Common myeloid progenitor, CD34-positive (primary cell): ENCODE results near the gene PSMB9.

Source experiments
- CTCF ChIA-PET: fragments of 350-600 bp; sonication (Branson Sonifier 250); formaldehyde crosslinking; loops from one replicate; lab custom pipeline; 2021; ENCODE audit warnings: antibody characterized with exemption; lab: Charles Lee
- POLR2A ChIA-PET: fragments of 350-600 bp; sonication (Branson Sonifier 250); formaldehyde crosslinking; loops from one replicate; lab custom pipeline; 2021; ENCODE audit warnings: antibody characterized with exemption; lab: Charles Lee
- DNase-seq, 3 donors: peaks; one replicate each; pipeline versions ENCODE4 v3.0.0 to v3.0.0-alpha.2; 2013
- H3K27ac ChIP-seq, 2 experiments: 1 replicate in 1 of 2; 2 replicates in 1 of 2; pipeline ENCODE4 v1.7.0; 2013; ENCODE audit warnings: inconsistent platforms in 2 of 2, low read length in 2 of 2, mild to moderate bottlenecking in 2 of 2, low read depth in 1 of 2, moderate library complexity in 1 of 2; ENCODE audit not compliant: severe bottlenecking in 2 of 2, insufficient read depth in 1 of 2, poor library complexity in 1 of 2
- H3K27me3 ChIP-seq, 5 experiments: replicated peaks in 2 of 5; 1 replicate in 3 of 5; 2 replicates in 2 of 5; pipeline versions ENCODE4 v1.6.1 to v1.7.0; 2013; ENCODE audit warnings: low read length in 4 of 5, mild to moderate bottlenecking in 2 of 5, moderate library complexity in 2 of 5, inconsistent platforms in 1 of 5; ENCODE audit not compliant: insufficient read depth in 5 of 5, control insufficient read depth in 4 of 5
- H3K36me3 ChIP-seq, 4 experiments: 1 replicate in 2 of 4; 2 replicates in 2 of 4; pipeline versions ENCODE4 v1.6.1 to v1.7.0; 2013; ENCODE audit warnings: low read length in 3 of 4, control low read depth in 1 of 4, mild to moderate bottlenecking in 1 of 4; ENCODE audit not compliant: control insufficient read depth in 4 of 4, insufficient read depth in 4 of 4
- H3K4me1 ChIP-seq, 4 experiments: 1 replicate in 3 of 4; 2 replicates in 1 of 4; pipeline versions ENCODE4 v1.6.1 to v1.7.1; 2013; ENCODE audit warnings: low read length in 3 of 4, mild to moderate bottlenecking in 3 of 4, control low read depth in 1 of 4, inconsistent platforms in 1 of 4, moderate library complexity in 1 of 4; ENCODE audit not compliant: control insufficient read depth in 4 of 4, insufficient read depth in 4 of 4; ENCODE audit errors: control extremely low read depth in 1 of 4
- H3K4me3 ChIP-seq, 7 experiments: 1 replicate in 4 of 7; 2 replicates in 3 of 7; pipeline versions ENCODE4 v1.5.1 to v1.7.0; 2013; ENCODE audit warnings: mild to moderate bottlenecking in 7 of 7, low read length in 6 of 7, moderate library complexity in 6 of 7, inconsistent platforms in 2 of 7, low read depth in 2 of 7, control low read depth in 1 of 7; ENCODE audit not compliant: insufficient read depth in 4 of 7, control insufficient read depth in 1 of 7; ENCODE audit errors: extremely low read depth in 1 of 7
- H3K9me3 ChIP-seq, 5 experiments: 1 replicate in 4 of 5; 2 replicates in 1 of 5; pipeline versions ENCODE4 v1.6.1 to v1.7.1; 2013; ENCODE audit warnings: low read length in 4 of 5, mild to moderate bottlenecking in 2 of 5, inconsistent platforms in 1 of 5, low read depth in 1 of 5, moderate library complexity in 1 of 5; ENCODE audit not compliant: control insufficient read depth in 4 of 5, insufficient read depth in 2 of 5; ENCODE audit errors: control extremely low read depth in 1 of 5
- WGBS: methylation state at CpG from one replicate; pipeline ENCODE4 v1.1.5; 2013; ENCODE audit not compliant: insufficient coverage; 5-methylcytosine and 5-hydroxymethylcytosine counted together

The PSMB9 gene

DNA sequence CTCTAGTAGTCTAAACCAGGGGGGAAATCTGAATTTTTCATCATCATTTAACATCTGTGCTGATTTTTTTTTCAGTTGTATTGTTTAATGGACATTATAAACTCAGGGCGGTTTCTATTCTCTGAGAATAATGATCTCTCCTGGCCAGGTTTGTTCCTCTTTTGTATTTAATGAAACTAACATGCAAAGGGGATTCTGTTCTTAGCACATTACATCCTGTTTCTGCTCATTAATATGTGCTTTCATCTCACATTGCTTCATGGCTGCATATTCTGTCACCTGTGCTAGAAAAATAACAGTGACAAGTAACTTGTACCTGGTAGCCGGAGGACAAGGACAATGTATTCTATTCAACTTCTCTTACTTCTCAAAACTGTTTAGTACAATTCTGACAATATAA is 38.0 kb upstream of the PSMB9 start:
- Histone ChIP-seq H3K27me3 (no peaks in the 10 kb centered on the region), H3K36me3 (no peaks in the 10 kb centered on the region), H3K27ac (no peak overlapping the region), H3K4me3 (no peak overlapping the region), H3K4me1 (peaks cover 2 to 40% (median 8%) of the 10 kb centered on the region in 4 experiments), H3K9me3 (no peaks in the 10 kb centered on the region)
- POLR2A ChIA-PET = no interaction called here
- WGBS = no CpG with 5 or more reads among the region's 2 CpGs
- CTCF ChIA-PET = no interaction called here
- DNase-seq = peak in 2 of 3 donors; percentile 66

DNA sequence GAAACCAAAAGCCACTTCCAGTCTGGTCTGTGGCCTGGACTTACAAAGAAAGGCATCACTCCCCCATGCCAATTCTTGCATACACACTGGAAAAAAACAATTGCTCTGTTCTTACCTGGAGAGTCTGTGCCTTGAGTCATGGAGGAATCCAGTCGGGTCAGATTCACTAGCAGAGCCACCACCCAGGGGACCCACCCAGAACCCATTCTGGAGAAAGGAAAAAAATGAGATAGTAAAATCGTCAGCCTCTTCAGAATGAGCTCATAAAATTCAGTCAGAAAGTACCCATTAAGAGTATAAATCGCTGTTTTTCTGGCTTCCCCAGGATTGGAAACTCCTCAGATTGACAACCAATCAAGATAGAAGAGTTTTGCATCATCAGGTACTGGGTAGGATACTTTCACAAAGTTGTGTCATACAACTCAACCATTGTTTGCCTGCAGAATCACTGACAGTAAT is 37.2 kb upstream of the PSMB9 start, which contains the start of gene HLA-DOB:
HLA-DOB (minus strand) TSS at position 257 of the 459 bp plus-strand sequence; CDS start at position 206, 51 bp downstream.
- CTCF ChIA-PET = no interaction called here
- Histone ChIP-seq H3K9me3 (no peaks in the 10 kb centered on the region), H3K27me3 (no peaks in the 10 kb centered on the region), H3K4me3 (no peak within 1 kb of the TSS), H3K4me1 (peaks cover 6 to 47% (median 14%) of the 10 kb centered on the region in 4 experiments), H3K36me3 (no peaks in the 10 kb centered on the region), H3K27ac (no peak within 1 kb of the TSS)
- DNase-seq = peak; percentile 22 to 65 (median 56)
- WGBS = 100% methylated on average over 2 of the region's 3 CpGs
- POLR2A ChIA-PET = no interaction called here

DNA sequence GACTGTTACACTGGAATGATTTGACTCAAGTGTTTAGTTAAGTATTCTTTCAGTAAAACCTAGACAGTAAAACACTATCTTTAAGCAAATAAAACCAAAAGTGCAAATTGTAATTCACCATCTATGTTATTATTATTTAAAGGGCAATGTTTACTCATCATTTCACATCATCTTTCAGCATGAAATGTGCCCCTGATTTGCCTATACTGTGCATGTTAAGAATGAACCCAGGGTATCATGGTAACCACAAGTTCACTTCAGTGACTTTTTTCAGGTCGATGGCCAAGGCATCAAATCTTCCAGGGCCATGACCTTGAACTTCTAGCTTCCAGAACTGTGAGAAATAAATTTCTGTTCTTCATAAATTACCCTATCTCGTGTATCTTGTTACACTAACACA is 35.1 kb upstream of the PSMB9 start:
- WGBS = 71% methylated on average over 1 of the region's 2 CpGs
- CTCF ChIA-PET = interaction anchor here (1.7 kb wide), 1 partner anchor 19 kb away, joined by 3 read pairs; no protein-coding TSS in a partner anchor
- Histone ChIP-seq H3K36me3 (no peaks in the 10 kb centered on the region), H3K27me3 (no peaks in the 10 kb centered on the region), H3K9me3 (no peaks in the 10 kb centered on the region), H3K27ac (no peak overlapping the region), H3K4me1 (peaks cover 6 to 50% (median 15%) of the 10 kb centered on the region in 4 experiments), H3K4me3 (no peak overlapping the region)
- POLR2A ChIA-PET = no interaction called here
- no peak for DNase-seq

DNA sequence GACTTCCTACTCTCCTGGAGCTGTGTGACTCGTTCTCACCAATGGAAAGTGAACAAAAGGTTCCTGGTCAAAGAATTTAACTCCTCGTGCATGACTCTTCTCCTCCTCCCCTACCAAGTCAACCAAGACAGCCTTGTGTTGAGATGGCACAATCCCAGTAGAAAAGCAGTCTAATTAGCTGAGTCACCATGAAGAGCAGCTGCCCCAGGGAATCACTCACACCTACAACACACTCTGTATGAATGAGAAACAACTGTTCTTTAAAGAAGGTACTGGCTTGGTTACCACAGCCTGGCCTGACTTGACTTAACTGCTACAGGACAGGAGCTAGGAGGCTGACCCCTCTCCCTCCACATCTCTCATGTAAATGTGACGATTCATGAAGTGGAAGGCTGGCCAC is 34.3 kb upstream of the PSMB9 start:
- no peaks in the 10 kb centered on the region for H3K9me3 ChIP-seq
- H3K27me3 ChIP-seq = no peaks in the 10 kb centered on the region
- H3K36me3 ChIP-seq = no peaks in the 10 kb centered on the region
- no peak overlapping the region for H3K4me3 ChIP-seq
- peaks cover 6 to 50% (median 15%) of the 10 kb centered on the region in 4 experiments for H3K4me1 ChIP-seq
- ChIA-PET CTCF (interaction anchor here (0.8 to 2.0 kb wide), 7 partner anchors 9 to 575 kb away, joined by 3 to 9 read pairs (median 3); partner anchors contain the start of genes TAP1 and TAP2), POLR2A (no interaction called here)
- H3K27ac ChIP-seq = no peak overlapping the region
- no peak for DNase-seq
- WGBS = 100% methylated on average over 3 of the region's 3 CpGs

DNA sequence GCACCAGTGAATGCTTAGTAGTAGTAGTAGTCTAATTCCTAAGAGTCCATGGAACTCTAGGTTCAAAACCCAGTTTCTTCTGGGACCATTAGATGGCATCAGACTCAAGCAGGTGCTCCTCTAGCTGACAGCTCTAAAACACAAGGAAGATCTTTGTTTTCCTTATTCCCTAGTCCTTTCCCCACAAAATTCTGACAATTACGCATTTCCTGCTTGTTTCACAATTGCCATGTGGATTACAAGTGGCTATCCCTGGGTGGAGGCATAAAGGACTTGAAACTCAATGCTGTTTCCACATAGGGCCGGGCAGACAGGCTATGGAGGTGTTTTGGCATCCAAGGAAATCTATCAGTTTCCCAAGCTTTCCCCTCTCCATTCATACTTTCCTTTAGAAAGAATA is 28.0 kb upstream of the PSMB9 start:
- H3K36me3 ChIP-seq = peaks cover 10 to 35% (median 26%) of the 10 kb centered on the region in 4 experiments
- H3K27me3 ChIP-seq = no peaks in the 10 kb centered on the region
- no peak overlapping the region for H3K4me3 ChIP-seq
- POLR2A ChIA-PET = no interaction called here
- peak; percentile 22 to 36 (median 26) for DNase-seq
- peaks cover 4 to 11% (median 8%) of the 10 kb centered on the region in 4 experiments for H3K4me1 ChIP-seq
- CTCF ChIA-PET = interaction anchor here (1.1 to 7.3 kb wide), 9 partner anchors 12 to 412 kb away, joined by 3 to 44 read pairs (median 6); partner anchors contain the start of genes PSMB9, TAP1 and TAP2
- 100% methylated on average over 2 of the region's 2 CpGs for WGBS
- H3K27ac ChIP-seq = no peak overlapping the region
- no peaks in the 10 kb centered on the region for H3K9me3 ChIP-seq

DNA sequence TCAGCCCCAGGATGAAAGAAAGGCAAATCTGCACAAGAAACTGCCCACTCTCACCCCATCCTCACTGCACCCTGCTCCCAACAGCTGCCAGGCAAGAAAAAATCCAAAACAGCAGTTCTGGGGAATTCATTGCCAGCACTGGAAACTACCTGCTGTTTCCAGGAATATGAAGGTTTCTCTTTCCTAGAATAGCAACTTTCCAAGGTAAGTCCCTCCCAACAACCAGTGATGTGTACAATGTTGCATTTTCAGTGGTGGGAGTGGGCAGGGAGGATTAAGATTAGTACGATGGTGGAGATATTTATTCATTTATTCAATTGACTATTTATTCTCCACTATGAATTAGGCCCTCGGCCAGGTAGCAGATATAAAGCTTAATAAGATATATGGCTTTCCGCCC is 27.0 kb upstream of the PSMB9 start:
- CTCF ChIA-PET = interaction anchor here (0.6 to 7.3 kb wide), 9 partner anchors 11 to 615 kb away, joined by 3 to 44 read pairs (median 8); partner anchors contain the start of genes HLA-DMA, PSMB9, TAP1 and TAP2
- POLR2A ChIA-PET = interaction anchor here (0.9 kb wide), 1 partner anchor 145 kb away, joined by 3 read pairs; no protein-coding TSS in a partner anchor
- Histone ChIP-seq H3K27me3 (no peaks in the 10 kb centered on the region), H3K27ac (no peak overlapping the region), H3K4me3 (no peak overlapping the region), H3K4me1 (peaks cover 0 to under 1% (median 0%) of the 10 kb centered on the region in 4 experiments), H3K9me3 (no peaks in the 10 kb centered on the region), H3K36me3 (peaks cover 10 to 45% (median 34%) of the 10 kb centered on the region in 4 experiments)
- WGBS = 80% methylated on average over 1 of the region's 3 CpGs
- no peak for DNase-seq

DNA sequence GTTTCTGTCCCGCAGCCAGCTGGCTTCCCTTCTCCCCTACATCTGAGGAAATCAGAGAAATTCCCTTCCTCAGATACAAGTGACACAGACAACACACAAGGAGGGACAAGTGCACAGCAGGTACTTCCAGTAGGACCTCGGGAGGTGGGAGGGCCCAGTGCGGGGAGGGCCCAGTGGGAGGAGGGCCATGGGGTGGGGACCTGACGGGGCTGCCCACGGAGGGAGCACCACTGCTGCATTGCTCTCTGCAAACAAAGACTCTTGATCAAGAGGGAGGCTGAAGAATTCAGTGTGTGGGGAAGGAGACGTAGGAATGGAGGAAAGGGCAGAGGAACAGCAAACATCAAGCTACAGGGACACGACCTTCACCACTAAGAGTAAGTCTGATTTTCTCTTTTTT is 24.5 kb upstream of the PSMB9 start:
- ChIA-PET POLR2A (no interaction called here), CTCF (interaction anchor here (3.0 to 7.3 kb wide), 3 partner anchors 9 to 124 kb away, joined by 8 to 44 read pairs (median 30); partner anchors contain the start of genes HLA-DMA and TAP2)
- Histone ChIP-seq H3K27ac (no peak overlapping the region), H3K4me3 (no peak overlapping the region), H3K27me3 (no peaks in the 10 kb centered on the region), H3K4me1 (no peaks in the 10 kb centered on the region), H3K36me3 (peaks cover 10 to 59% (median 46%) of the 10 kb centered on the region in 4 experiments), H3K9me3 (no peaks in the 10 kb centered on the region)
- WGBS = 84% methylated on average over 6 of the region's 7 CpGs
- DNase-seq = no peak
